NK-92 treated with Interleukin-12 subunit alpha and Interleukin-12 subunit beta, amount 100 ng/mL, for 24 hours (cell line): ENCODE results near the gene TEX264.
"Not testable (repeated sequence)": the region's sequence is repeated elsewhere in the genome, so short reads cannot be mapped to it uniquely, and the experiment has no call there.

Experiments
- DNase-seq: peaks from one replicate; lab custom pipeline; 2025; lab: John Stamatoyannopoulos, UW

The TEX264 gene, protein sequence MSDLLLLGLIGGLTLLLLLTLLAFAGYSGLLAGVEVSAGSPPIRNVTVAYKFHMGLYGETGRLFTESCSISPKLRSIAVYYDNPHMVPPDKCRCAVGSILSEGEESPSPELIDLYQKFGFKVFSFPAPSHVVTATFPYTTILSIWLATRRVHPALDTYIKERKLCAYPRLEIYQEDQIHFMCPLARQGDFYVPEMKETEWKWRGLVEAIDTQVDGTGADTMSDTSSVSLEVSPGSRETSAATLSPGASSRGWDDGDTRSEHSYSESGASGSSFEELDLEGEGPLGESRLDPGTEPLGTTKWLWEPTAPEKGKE

GRCh38 chr3:51670823-51671733 lies at the start of gene TEX264:
TSS of gene TEX264 (plus strand) at chr3:51671252. CDS start at chr3:51674305, 3,053 bp downstream.
- peak; percentile 81 for DNase-seq

DNA sequence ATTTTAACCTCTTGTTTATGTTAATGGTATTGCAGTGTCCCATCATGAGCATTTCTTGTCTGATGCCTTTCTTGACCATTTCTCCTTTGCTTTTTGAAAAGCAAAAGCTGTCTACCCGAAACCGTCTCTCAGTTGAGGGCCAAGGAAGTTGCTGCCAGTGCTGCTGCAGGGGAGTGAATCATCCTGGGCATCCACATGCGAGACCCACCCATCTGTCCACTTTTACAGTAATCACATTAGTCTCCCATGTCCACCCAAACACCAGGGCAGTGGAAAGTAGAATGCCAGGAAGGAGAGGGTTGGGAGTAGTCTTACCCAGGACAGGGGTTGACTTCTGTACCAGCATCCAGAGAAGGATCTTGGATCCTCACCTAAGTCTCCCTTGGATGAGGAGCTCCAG lies 48.6 kb upstream of the TEX264 start:
- DNase-seq: no peak

DNA sequence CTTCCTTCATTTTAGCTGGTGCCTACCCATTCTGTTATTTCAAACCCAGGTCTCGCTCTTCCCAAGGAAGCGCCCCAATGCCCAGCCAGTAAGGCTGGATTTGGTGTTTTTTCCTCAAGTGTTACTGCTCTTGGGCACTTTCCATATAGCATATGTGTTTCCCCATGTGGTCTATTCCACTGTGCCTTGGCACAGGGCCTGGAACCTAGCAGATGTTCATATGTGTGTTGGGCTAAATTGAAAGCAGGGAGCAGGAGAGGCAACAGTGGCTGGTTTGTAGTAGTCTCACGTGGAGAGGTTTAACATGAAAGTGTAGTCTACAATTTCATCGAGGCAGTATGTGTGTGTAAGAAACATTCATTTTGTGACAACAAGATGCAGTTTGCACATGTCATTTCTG lies 48.2 kb upstream of the TEX264 start:
- no peak for DNase-seq

DNA sequence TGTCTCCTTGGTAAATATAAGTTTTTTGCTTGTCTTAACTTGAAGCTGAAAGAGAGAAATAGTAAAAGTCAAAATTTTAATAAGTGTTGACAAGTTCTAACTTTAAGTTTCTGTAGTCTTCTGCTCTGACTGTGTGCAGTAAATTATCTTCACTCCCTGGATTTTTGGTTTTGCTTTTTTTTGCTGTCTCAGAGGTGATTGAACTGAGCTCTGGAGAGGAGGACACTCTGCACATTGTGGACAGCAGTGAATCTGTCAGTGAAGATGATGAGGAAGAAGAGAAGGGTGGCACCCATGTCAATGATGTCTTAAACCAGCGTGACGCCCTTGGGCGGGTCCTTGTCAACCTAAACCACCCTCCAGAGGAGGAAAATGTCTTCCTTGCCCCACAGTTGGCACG lies 40.5 kb upstream of the TEX264 start:
- DNase-seq: no peak

- no peak for DNase-seq
These were observed 33.7 kb upstream of the TEX264 start for GRCh38 chr3:51637144-51637940.

GRCh38 chr3:51637941-51638471 lies 33.0 kb upstream of the TEX264 start:
- DNase-seq: no peak

DNA sequence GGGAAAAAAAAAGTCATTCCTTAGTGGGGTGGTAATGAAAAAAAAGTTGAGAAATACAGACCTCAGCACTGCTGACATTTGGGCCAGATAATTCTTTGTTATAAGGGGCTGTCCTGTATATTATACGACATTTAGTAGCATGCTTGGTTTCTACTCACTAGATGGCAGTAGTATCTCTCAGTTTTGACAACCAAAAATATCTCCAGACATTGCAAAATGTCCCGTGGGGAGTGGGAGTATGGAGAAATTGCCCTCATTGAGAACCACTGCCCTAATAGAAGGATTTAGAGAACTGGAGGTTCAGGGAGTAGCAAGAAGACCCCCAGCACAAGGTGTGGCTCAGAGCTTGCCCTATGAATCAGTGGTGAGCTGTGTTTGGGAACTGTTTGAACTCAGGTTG lies 28.6 kb upstream of the TEX264 start:
- DNase-seq: no peak

- no peak for DNase-seq
These were observed 25.0 kb upstream of the TEX264 start for GRCh38 chr3:51646091-51646490.

- not testable (repeated sequence) for DNase-seq
These were observed 18.9 kb upstream of the TEX264 start for GRCh38 chr3:51652103-51652502.

DNA sequence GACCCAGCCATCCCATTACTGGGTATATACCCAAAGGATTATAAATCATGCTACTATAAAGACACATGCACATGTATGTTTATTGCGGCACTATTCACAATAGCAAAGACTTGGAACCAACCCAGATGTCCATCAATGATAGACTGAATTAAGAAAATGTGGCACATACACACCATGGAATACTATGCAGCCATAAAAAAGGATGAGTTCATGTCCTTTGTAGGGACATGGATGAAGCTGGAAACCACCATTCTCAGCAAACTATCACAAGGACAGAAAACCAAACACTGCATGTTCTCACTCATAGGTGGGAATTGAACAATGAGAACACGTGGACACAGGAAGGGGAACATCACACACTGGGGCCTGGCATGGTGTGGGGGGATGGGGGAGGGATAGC lies 17.6 kb upstream of the TEX264 start:
- not testable (repeated sequence) for DNase-seq

GRCh38 chr3:51657234-51657633 lies 13.8 kb upstream of the TEX264 start:
- DNase-seq: no peak

DNA sequence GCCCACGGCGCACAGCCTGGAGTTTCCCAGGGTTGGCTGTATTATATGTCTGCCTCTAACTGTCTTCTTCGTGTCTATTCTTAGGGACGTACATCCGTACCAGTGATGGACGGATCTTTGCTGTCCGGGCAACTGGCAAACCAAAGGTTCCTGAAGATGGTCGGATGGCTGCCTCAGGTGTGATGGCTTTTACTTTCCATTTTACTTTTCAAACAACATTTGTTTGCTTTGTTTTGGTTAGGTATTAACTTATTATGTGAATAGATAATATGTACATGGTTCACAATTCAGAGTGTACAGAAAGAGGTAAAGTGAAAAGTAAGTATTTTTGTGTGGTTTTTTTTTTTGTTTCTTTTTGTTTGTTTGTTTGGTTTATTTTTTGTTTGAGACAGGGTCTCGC lies 11.1 kb upstream of the TEX264 start:
- DNase-seq: no peak

- DNase-seq: no peak
These were observed 8.6 kb upstream of the TEX264 start for GRCh38 chr3:51662456-51662855.

- DNase-seq: no peak
These were observed 2.3 kb upstream of the TEX264 start for GRCh38 chr3:51668756-51669155.

GRCh38 chr3:51669241-51670052 lies 1.6 kb upstream of the TEX264 start:
- DNase-seq: peak; percentile 58

DNA sequence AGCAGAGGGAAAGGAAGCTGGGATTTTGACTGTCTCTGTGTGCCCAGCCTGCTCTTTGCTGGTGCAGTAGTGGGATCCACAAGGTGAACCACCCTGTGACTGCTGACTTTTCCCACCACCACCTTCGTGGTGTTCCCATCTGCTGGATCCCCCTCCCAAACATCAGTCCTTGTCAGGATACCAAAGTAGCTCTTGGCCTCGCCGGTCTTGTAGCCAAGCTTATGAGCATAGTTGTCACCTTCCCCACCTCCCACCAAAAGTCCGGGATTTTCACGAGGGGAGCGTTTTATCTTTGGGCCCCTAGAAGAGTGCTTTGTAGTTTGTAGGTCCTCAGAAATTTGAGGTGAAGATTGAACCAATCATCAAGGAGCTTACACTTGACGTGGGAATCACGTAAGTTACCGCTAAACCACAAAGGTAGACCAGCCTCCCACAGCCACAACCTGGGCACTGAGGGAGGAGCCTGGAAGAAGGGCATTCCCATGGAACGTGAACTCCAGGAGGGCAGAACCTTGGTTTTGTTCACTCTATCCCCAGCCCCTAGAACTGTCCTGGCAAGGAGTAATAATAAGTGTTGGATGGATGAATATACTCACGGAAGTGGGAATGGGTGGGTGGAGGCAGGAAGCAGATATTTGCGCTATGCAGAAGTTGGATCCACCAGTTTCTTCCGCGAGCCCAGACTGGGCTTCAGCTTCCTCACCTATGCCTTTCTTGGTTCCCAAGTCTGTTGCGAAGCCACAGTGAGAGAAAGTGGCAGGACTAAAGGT lies 814 bp upstream of the TEX264 start:
- no peak for DNase-seq

DNA sequence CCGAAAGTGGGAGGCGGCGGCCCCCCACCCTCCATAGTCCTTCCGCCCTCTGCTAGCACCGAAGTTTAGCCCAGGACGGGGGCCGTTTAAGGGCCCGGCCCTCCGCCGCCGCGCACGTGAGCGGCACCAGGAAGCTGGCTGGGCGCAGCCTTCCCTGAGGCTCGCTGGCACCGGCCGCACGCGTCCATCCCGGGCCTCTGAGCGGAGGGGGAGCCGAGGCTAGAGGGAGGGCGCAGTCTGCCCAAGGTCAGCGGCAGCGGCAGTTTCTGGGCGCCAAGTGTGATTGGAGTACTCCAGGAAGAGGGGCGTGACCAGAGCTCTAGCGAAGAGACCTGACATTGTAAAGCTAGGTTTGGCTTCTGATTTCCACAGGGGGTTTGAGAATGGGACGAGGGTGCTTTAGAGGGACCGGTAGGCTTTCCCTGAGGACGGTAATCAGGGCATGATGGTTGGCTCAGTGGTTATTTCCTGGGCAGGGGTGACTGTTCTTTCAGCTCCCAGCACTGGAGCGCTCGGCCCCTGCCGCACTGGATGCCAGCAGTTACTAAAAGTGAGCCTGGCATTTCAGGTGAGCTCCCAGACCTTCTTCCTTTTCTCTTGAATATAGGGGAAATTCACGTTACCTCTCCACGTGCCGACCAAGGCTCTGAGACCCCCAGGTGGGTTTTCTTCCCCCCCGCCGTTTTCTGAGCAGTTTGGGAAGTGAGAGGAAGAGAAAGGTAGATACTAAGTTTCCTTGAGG lies 853 bp downstream of the TEX264 start:
- peak; percentile 48 for DNase-seq

GRCh38 chr3:51673181-51673801 lies 2.2 kb downstream of the TEX264 start:
- no peak for DNase-seq
